ENCODE measurements around the gene CFAP99. TPM values are rescaled to one million over a fixed set of nuclear protein-coding genes. Genes with fewer than 3 reads are reported as not detected.

The CFAP99 gene
- total and polyA plus RNA-seq, 9 of the 15 experiments (the other 6 are each of a cell fraction or from before 2014, with no cell fraction given), result 0.07 to 0.18 (median 0.09) TPM; not detected in 6

DNA sequence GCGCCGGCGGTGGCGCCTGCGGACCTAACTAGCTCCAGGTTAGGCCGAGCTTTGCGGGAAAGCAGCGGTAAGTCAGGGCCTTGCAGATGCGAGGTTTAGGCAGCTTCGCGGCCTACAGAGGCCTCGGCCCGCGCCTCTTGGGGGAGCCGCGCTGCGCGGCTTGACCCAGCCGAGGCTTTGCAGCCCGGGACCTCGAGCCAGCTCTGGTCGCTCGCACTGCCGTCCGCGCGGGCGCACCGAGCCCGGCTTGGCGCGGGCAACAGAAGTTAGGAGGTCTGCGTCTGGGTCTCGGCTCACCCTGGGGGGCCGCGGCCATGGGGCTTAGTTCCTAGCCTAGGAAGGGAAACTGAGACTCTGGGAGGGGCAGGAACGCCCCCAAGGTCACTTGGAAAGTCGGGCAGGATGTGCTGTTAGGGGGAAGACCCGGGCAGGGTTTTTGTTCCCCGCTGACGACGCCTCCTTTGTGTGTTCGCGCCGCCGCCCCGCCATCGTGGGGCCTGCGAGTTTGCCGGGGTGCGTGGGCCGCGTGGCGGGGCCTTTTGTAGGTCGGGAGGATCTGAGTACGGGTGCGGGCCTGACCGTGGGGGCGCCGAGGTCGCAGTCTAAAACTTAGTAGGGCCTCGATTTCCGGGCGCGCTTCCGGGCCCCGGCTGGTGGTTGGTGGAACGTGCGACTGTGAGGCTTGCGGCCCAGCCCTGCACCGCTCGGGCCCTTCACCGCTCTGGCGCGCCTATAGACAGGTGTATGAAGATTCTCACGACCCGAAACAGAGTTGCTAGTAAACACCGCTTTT is 50.6 kb downstream of the CFAP99 start (continued):
- TF ChIP-seq, protein P1, sequence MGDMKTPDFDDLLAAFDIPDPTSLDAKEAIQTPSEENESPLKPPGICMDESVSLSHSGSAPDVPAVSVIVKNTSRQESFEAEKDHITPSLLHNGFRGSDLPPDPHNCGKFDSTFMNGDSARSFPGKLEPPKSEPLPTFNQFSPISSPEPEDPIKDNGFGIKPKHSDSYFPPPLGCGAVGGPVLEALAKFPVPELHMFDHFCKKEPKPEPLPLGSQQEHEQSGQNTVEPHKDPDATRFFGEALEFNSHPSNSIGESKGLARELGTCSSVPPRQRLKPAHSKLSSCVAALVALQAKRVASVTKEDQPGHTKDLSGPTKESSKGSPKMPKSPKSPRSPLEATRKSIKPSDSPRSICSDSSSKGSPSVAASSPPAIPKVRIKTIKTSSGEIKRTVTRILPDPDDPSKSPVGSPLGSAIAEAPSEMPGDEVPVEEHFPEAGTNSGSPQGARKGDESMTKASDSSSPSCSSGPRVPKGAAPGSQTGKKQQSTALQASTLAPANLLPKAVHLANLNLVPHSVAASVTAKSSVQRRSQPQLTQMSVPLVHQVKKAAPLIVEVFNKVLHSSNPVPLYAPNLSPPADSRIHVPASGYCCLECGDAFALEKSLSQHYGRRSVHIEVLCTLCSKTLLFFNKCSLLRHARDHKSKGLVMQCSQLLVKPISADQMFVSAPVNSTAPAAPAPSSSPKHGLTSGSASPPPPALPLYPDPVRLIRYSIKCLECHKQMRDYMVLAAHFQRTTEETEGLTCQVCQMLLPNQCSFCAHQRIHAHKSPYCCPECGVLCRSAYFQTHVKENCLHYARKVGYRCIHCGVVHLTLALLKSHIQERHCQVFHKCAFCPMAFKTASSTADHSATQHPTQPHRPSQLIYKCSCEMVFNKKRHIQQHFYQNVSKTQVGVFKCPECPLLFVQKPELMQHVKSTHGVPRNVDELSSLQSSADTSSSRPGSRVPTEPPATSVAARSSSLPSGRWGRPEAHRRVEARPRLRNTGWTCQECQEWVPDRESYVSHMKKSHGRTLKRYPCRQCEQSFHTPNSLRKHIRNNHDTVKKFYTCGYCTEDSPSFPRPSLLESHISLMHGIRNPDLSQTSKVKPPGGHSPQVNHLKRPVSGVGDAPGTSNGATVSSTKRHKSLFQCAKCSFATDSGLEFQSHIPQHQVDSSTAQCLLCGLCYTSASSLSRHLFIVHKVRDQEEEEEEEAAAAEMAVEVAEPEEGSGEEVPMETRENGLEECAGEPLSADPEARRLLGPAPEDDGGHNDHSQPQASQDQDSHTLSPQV (IDR thresholded peaks at IDR 0.05), result peak; percentile 26; the same call in 1 of the 2 replicates
- TF ChIP-seq ERF (CRISPR knock-in tag; IDR thresholded peaks at IDR 0.05) (no peak), NR3C1 (CRISPR knock-in tag; IDR thresholded peaks at IDR 0.05) (peak; percentile 75; the same call in 1 of the 2 replicates), TCF3 (CRISPR knock-in tag; IDR thresholded peaks at IDR 0.05) (peak; percentile 2; the same call in 1 of the 2 replicates), HNRNPUL1 (IDR thresholded peaks at IDR 0.05; ENCODE audit: low read length) (no peak), SIN3A (IDR thresholded peaks at IDR 0.05; ENCODE audit: borderline replicate concordance in 2 of 2, control insufficient read depth in 1 of 2, low read depth in 2 of 2, low read length in 2 of 2) (peak in 1 of 2 experiments; percentile 85; a peak in 1 of 4 replicates), ELF1 (tag; IDR thresholded peaks at IDR 0.05) (peak; percentile 40; the same call in 1 of the 2 replicates), ZNF232 (CRISPR knock-in tag; IDR thresholded peaks at IDR 0.05) (peak; percentile 62; the same call in 1 of the 2 replicates), POLR2A (conservative IDR thresholded peaks at IDR 0.05) (no peak; the same call in 1 of the 2 replicates), HOXB6 (CRISPR knock-in tag; IDR thresholded peaks at IDR 0.05; ENCODE audit: borderline replicate concordance) (no peak), KAT7 (CRISPR knock-in tag; IDR thresholded peaks at IDR 0.05; ENCODE audit: borderline replicate concordance) (peak; percentile 90; the same call in 1 of the 2 replicates), BHLHE40 (IDR thresholded peaks at IDR 0.05; ENCODE audit: low read length) (peak; percentile 63), SUPT5H (IDR thresholded peaks at IDR 0.05) (peak; percentile 86; the same call in 1 of the 2 replicates), HDAC1 (IDR thresholded peaks at IDR 0.05) (peak in 1 of 2 experiments; percentile 41; a peak in 1 of 4 replicates), EZH2 (IDR thresholded peaks at IDR 0.05; ENCODE audit: borderline replicate concordance, low read depth, low read length) (no peak), HDAC8 (tag; IDR thresholded peaks at IDR 0.05) (no peak)
- TF ChIP-seq, protein P2, sequence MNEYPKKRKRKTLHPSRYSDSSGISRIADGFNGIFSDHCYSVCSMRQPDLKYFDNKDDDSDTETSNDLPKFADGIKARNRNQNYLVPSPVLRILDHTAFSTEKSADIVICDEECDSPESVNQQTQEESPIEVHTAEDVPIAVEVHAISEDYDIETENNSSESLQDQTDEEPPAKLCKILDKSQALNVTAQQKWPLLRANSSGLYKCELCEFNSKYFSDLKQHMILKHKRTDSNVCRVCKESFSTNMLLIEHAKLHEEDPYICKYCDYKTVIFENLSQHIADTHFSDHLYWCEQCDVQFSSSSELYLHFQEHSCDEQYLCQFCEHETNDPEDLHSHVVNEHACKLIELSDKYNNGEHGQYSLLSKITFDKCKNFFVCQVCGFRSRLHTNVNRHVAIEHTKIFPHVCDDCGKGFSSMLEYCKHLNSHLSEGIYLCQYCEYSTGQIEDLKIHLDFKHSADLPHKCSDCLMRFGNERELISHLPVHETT (CRISPR knock-in tag; conservative IDR thresholded peaks at IDR 0.05 in 1 of 2, IDR thresholded peaks at IDR 0.05 in 1 of 2), result peak; percentile 19 to 68; a peak in 2 of 4 replicates
- TF ChIP-seq, protein P3, sequence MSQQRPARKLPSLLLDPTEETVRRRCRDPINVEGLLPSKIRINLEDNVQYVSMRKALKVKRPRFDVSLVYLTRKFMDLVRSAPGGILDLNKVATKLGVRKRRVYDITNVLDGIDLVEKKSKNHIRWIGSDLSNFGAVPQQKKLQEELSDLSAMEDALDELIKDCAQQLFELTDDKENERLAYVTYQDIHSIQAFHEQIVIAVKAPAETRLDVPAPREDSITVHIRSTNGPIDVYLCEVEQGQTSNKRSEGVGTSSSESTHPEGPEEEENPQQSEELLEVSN (IDR thresholded peaks at IDR 0.05; ENCODE audit: borderline replicate concordance in 1 of 2, extremely low read depth in 1 of 2, insufficient read depth in 1 of 2, insufficient read length in 1 of 2, low read depth in 1 of 2, low read length in 1 of 2, poor library complexity in 1 of 2, severe bottlenecking in 1 of 2), result peak in 1 of 2 experiments; percentile 67

Data from K562 (cell line).